ENCODE measurements around the gene ADAMTSL5.

ADAMTSL5 gene

GRCh38 chr19:1466461-1467214 lies 46.2 kb downstream of the ADAMTSL5 start:
- no peak for DNase-seq (ENCODE audit: low read depth in 2 of 2)

GRCh38 chr19:1466018-1466460 lies 46.8 kb downstream of the ADAMTSL5 start:
- DNase-seq (ENCODE audit: low read depth in 2 of 2): no peak

- DNase-seq (ENCODE audit: low read depth in 2 of 2): no peak
Observed at GRCh38 chr19:1465191-1466016, 47.4 kb downstream of the ADAMTSL5 start.

GRCh38 chr19:1461862-1462261 lies 51.0 kb downstream of the ADAMTSL5 start:
- no peak for DNase-seq (ENCODE audit: low read depth in 2 of 2)

GRCh38 chr19:1460033-1460995 lies 52.5 kb downstream of the ADAMTSL5 start:
- DNase-seq (ENCODE audit: low read depth in 2 of 2): no peak

DNA sequence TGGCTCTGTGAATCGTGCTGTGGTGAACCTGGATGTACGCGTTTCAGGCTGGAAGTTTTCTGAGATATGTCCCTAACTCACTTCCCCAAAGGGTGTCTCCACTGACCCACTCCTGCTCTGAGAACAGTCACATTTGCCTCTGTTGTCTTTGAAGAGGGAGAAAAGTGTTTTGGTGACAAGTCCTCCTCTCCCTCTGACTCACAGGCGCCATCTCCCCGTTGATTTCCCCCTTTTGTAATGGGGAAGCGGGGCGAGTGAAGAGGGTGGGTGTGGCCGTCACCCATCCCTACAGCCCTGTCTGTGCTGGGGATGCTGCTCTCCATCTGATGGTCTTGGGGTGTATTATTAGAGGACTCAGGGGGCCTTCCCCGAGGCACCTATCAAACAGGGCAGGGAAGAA lies 53.3 kb downstream of the ADAMTSL5 start:
- no peak for DNase-seq (ENCODE audit: low read depth in 2 of 2)

- no peak for DNase-seq (ENCODE audit: low read depth in 2 of 2)
Observed at GRCh38 chr19:1457892-1458291, 54.9 kb downstream of the ADAMTSL5 start.

DNA sequence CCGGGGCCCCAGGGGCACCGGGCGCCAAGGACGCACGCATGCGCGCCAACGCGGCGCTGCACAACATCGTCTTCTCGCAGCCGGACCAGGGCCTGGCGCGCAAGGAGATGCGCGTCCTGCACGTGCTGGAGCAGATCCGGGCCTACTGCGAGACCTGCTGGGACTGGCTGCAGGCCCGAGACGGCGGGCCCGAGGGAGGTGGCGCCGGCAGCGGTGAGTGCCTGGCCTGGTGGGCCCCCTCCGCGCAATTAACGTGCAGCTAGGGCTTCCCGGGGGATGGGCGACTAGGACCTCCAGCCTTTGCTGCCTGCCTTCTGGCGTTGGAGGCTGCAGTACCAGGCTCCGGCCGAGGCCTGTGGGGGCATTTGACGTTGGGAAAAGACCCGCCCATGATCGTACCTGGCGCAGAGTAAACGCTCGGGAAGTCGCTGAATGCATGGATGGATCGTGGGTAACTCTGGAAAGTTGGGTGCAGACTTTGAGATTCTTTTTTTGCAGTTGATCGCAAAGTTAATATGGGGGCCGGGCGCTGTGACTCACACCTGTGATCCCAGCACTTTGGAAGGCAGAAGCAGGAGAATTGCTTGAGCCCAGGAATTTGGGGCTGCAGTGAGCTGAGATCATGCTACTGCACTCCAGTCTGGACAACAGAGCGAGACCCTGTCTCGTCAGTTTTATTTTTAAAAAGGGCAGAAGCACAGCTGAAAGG lies 55.6 kb downstream of the ADAMTSL5 start:
- DNase-seq (ENCODE audit: low read depth in 2 of 2): no peak

DNA sequence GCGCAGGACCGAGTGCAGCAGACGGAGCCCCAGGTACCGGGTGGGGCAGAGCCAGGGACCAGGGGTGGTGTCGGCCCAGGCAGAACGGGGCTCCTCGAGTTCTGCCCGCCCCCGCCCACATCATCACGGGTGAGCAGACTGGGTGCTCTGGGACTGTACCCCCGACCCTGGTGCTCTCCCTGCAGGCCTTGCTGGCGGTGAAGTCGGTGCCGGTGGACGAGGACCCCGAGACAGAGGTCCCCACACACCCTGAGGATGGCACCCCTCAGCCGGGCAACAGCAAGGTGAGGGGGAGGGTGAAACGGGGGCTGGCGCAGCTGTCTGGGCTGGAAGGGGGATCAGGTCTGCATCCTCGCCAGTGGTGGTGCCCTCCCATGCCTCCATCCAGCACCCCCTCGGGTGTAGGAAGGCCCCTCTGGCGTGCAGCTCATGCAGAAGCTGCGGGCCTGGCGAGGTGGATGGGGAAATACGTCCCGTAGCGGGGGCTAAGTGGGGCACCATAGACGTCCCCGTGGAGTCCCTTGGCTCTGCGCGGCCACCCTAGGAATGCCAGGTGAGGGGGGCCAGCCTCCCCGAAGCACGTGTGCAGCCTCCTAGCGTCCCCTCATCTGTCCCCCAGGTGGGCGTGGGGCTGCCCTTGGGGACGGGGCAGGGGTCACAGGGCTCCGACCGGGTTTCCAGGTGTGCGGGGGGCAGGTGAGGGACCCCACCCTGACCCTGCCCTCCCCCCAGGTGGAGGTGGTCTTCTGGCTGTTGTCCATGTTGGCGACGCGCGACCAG lies 56.5 kb downstream of the ADAMTSL5 start:
- no peak for DNase-seq (ENCODE audit: low read depth in 2 of 2)

- DNase-seq (ENCODE audit: low read depth in 2 of 2): no peak
Observed at GRCh38 chr19:1455336-1456120, 57.3 kb downstream of the ADAMTSL5 start.

Measured in stimulated activated CD4-positive, alpha-beta T cell treated with anti-CD3 and anti-CD28 coated beads, Interleukin-1b, Interleukin-23, amount 100 ng/mL, for 1 hour (primary cell).